WTC11 (cell line): ENCODE results near the gene ATG14. TPM values are rescaled to one million over a fixed set of nuclear protein-coding genes. Genes with fewer than 3 reads are reported as not detected.

Experiments used
- ATAC-seq: fragments of 200-7000 bp; cut with Tn5 transposase; 2 replicates; pipeline ENCODE4 v1.10.0; 2021; ENCODE audit warnings: mild to moderate bottlenecking, moderate library complexity
- CTCF ChIA-PET: fragments of 300-600 bp; sonication (Branson Sonifier 250); formaldehyde crosslinking; loops from one replicate; lab custom pipeline; 2021; ENCODE audit warnings: antibody characterized with exemption; lab: Charles Lee
- POLR2A ChIA-PET: fragments of 350-600 bp; sonication (Branson Sonifier 250); formaldehyde crosslinking; loops from one replicate; lab custom pipeline; 2021; ENCODE audit warnings: antibody characterized with exemption; lab: Charles Lee
- DNase-seq: peaks from one replicate; pipeline ENCODE4 v3.0.0; 2021; ENCODE audit warnings: low spot score
- H3K27ac Mint-ChIP-seq: 2 replicates; pipeline ENCODE4 v1.8.0; 2021; ENCODE audit warnings: mixed read lengths
- H3K27me3 Mint-ChIP-seq: 2 replicates; pipeline ENCODE4 v1.8.0; 2021; ENCODE audit warnings: low read depth, mild to moderate bottlenecking, moderate library complexity, mixed read lengths
- H3K36me3 Mint-ChIP-seq: 2 replicates; pipeline ENCODE4 v1.8.0; 2021; ENCODE audit warnings: mixed read lengths
- H3K4me1 Mint-ChIP-seq: 2 replicates; pipeline ENCODE4 v1.8.0; 2022; ENCODE audit warnings: mixed read lengths
- H3K4me3 Mint-ChIP-seq: 2 replicates; pipeline ENCODE4 v1.8.0; 2021; ENCODE audit warnings: mild to moderate bottlenecking, moderate library complexity, mixed read lengths
- H3K9me3 Mint-ChIP-seq: 2 replicates; pipeline ENCODE4 v1.8.0; 2021; ENCODE audit warnings: mixed read lengths
- AR ChIP-seq: fragments of 250-450 bp; sonication (Bioruptor Pico); IDR thresholded peaks from 2 replicates; pipeline ENCODE4 v1.9.0; 2021; ENCODE audit warnings: mild to moderate bottlenecking
- CBFB ChIP-seq: sonication (generic); formaldehyde crosslinking; IDR thresholded peaks from 2 replicates; pipeline ENCODE4 v1.8.1; 2022; ENCODE audit warnings: mild to moderate bottlenecking, low read depth, missing genetic modification reagents
- E2F1 ChIP-seq: sonication (generic); formaldehyde crosslinking; IDR thresholded peaks from 2 replicates; pipeline ENCODE4 v1.8.0; 2022; ENCODE audit warnings: mild to moderate bottlenecking, missing genetic modification reagents
- FOXP4 ChIP-seq: sonication (generic); formaldehyde crosslinking; IDR thresholded peaks from 2 replicates; pipeline ENCODE4 v1.8.0; 2022; ENCODE audit warnings: mild to moderate bottlenecking, missing genetic modification reagents
- GABPB1 ChIP-seq: sonication (generic); formaldehyde crosslinking; IDR thresholded peaks from 2 replicates; pipeline ENCODE4 v1.8.1; 2023; ENCODE audit warnings: mild to moderate bottlenecking, missing genetic modification reagents
- KAT7 ChIP-seq: sonication (generic); formaldehyde crosslinking; IDR thresholded peaks from 2 replicates; pipeline ENCODE4 v1.8.1; 2023; ENCODE audit warnings: missing genetic modification reagents, mild to moderate bottlenecking, borderline replicate concordance
- MXD4 ChIP-seq: fragments of 250-450 bp; sonication (Bioruptor Pico); IDR thresholded peaks from 2 replicates; pipeline ENCODE4 v1.8.0; 2021; ENCODE audit warnings: mild to moderate bottlenecking, moderate library complexity, borderline replicate concordance
- MYBL2 ChIP-seq: sonication (generic); formaldehyde crosslinking; IDR thresholded peaks from 2 replicates; pipeline ENCODE4 v1.8.1; 2023; ENCODE audit warnings: mild to moderate bottlenecking, moderate library complexity, missing genetic modification reagents
- NFATC4 ChIP-seq: fragments of 250-450 bp; sonication (Bioruptor Pico); IDR thresholded peaks from 2 replicates; pipeline ENCODE4 v1.9.0; 2021; ENCODE audit warnings: mild to moderate bottlenecking
- RORB ChIP-seq: fragments of 250-450 bp; sonication (Bioruptor Pico); IDR thresholded peaks from 2 replicates; pipeline ENCODE4 v1.9.0; 2021; ENCODE audit warnings: mild to moderate bottlenecking
- SMAD3 ChIP-seq: sonication (generic); formaldehyde crosslinking; IDR thresholded peaks from 2 replicates; pipeline ENCODE4 v1.8.0; 2022; ENCODE audit warnings: missing genetic modification reagents, mild to moderate bottlenecking, borderline replicate concordance
- ZNF263 ChIP-seq: sonication (generic); formaldehyde crosslinking; IDR thresholded peaks from 2 replicates; pipeline ENCODE4 v1.8.1; 2022; ENCODE audit warnings: low read depth, mild to moderate bottlenecking, moderate library complexity, missing genetic modification reagents
- ZNF532 ChIP-seq: fragments of 250-450 bp; sonication (Bioruptor Pico); IDR thresholded peaks from 2 replicates; pipeline ENCODE4 v1.9.0; 2021; ENCODE audit warnings: mild to moderate bottlenecking, borderline replicate concordance
- ZNF671 ChIP-seq: fragments of 250-450 bp; sonication (Bioruptor Pico); IDR thresholded peaks from 2 replicates; pipeline ENCODE4 v1.8.0; 2021; ENCODE audit warnings: mild to moderate bottlenecking
- ZSCAN18 ChIP-seq: fragments of 250-450 bp; sonication (Bioruptor Pico); IDR thresholded peaks from 2 replicates; pipeline ENCODE4 v2.1.2; 2022; ENCODE audit warnings: mild to moderate bottlenecking, moderate library complexity
- total RNA-seq: library from RNA; stranded (reverse); gene quantifications from 3 replicates; pipeline ENCODE4 v1.2.3, GENCODE V29; 2021

The ATG14 gene
- total RNA-seq, 1 experiment from 2014 or later = 10.4 TPM

- ChIA-PET CTCF (interaction anchor here (0.5 to 1.2 kb wide), 4 partner anchors 80 to 279 kb away, joined by 3 to 5 read pairs (median 4); partner anchors contain the start of gene FBXO34), POLR2A (no interaction called here)
- Mint-ChIP-seq H3K27ac (no peak overlapping the region), H3K4me1 (peaks cover 21% of the 10 kb centered on the region), H3K9me3 (no peaks in the 10 kb centered on the region), H3K36me3 (peaks cover 5% of the 10 kb centered on the region), H3K4me3 (no peak overlapping the region), H3K27me3 (no peaks in the 10 kb centered on the region)
- ATAC-seq (no peak), DNase-seq (no peak)
- no peak for TF ChIP-seq ZNF671
- TF ChIP-seq AR (CRISPR knock-in tag) = no peak
- no peak for TF ChIP-seq KAT7
- TF ChIP-seq MYBL2 (CRISPR knock-in tag) = no peak
- no peak for TF ChIP-seq FOXP4 (CRISPR knock-in tag)
- TF ChIP-seq RORB (CRISPR knock-in tag) = no peak
- no peak for TF ChIP-seq ZNF263 (CRISPR knock-in tag)
- TF ChIP-seq CBFB (CRISPR knock-in tag) = no peak
These were observed 61.2 kb downstream of the ATG14 start for GRCh38 chr14:55350461-55350860.

- no peaks in the 10 kb centered on the region for H3K27me3 Mint-ChIP-seq
- peaks cover 5% of the 10 kb centered on the region for H3K36me3 Mint-ChIP-seq
- no peak for DNase-seq
- H3K27ac Mint-ChIP-seq = no peak overlapping the region
- H3K4me3 Mint-ChIP-seq = no peak overlapping the region
- CTCF ChIA-PET = interaction anchor here (0.8 to 1.2 kb wide), 3 partner anchors 79 to 104 kb away, joined by 3 to 5 read pairs (median 4); partner anchors contain the start of gene FBXO34
- peaks cover 21% of the 10 kb centered on the region for H3K4me1 Mint-ChIP-seq
- H3K9me3 Mint-ChIP-seq = no peaks in the 10 kb centered on the region
- no peak for ATAC-seq
- POLR2A ChIA-PET = no interaction called here
- TF ChIP-seq GABPB1 (CRISPR knock-in tag) (no peak), SMAD3 (CRISPR knock-in tag) (no peak), NFATC4 (CRISPR knock-in tag) (no peak)
These were observed 62.1 kb downstream of the ATG14 start for GRCh38 chr14:55349565-55349964.

- H3K27ac Mint-ChIP-seq = no peak overlapping the region
- H3K27me3 Mint-ChIP-seq = no peaks in the 10 kb centered on the region
- ATAC-seq (no peak), DNase-seq (no peak)
- ChIA-PET CTCF (no interaction called here), POLR2A (no interaction called here)
- TF ChIP-seq RORB (CRISPR knock-in tag) = no peak
- H3K9me3 Mint-ChIP-seq = no peaks in the 10 kb centered on the region
- peaks cover 16% of the 10 kb centered on the region for H3K4me1 Mint-ChIP-seq
- no peak overlapping the region for H3K4me3 Mint-ChIP-seq
- peaks cover 5% of the 10 kb centered on the region for H3K36me3 Mint-ChIP-seq
These were observed 62.7 kb downstream of the ATG14 start for GRCh38 chr14:55348766-55349453.

GRCh38 chr14:55347748-55348147 is 63.9 kb downstream of the ATG14 start:
- ATAC-seq (no peak), DNase-seq (no peak)
- CTCF ChIA-PET = interaction anchor here (0.6 kb wide), 2 partner anchors 26 to 66 kb away, joined by 3 to 4 read pairs; no protein-coding TSS in a partner anchor
- no peaks in the 10 kb centered on the region for H3K9me3 Mint-ChIP-seq
- H3K36me3 Mint-ChIP-seq = peaks cover 5% of the 10 kb centered on the region
- H3K27me3 Mint-ChIP-seq = no peaks in the 10 kb centered on the region
- POLR2A ChIA-PET = interaction anchor here (0.6 kb wide), 1 partner anchor 156 kb away, joined by 5 read pairs; no protein-coding TSS in a partner anchor
- H3K4me1 Mint-ChIP-seq = peaks cover 20% of the 10 kb centered on the region
- no peak overlapping the region for H3K27ac Mint-ChIP-seq
- H3K4me3 Mint-ChIP-seq = no peak overlapping the region
- no peak for TF ChIP-seq MXD4 (CRISPR knock-in tag)
- TF ChIP-seq ZNF532 = no peak
- TF ChIP-seq ZSCAN18 = no peak
- TF ChIP-seq E2F1 = no peak
